Measurements from ENCODE around the gene ANKRD55. TPM values are rescaled to one million over a fixed set of nuclear protein-coding genes. Genes with fewer than 3 reads are reported as not detected.

ANKRD55 gene
- total RNA-seq, 1 donor from 2014 or later = not detected

- Mint-ChIP-seq H3K9me3 (ENCODE audit: unreplicated experiment) (no peaks in the 10 kb centered on the region), H3K4me3 (ENCODE audit: unreplicated experiment) (no peak overlapping the region), H3K27me3 (ENCODE audit: low read depth, unreplicated experiment) (no peaks in the 10 kb centered on the region), H3K27ac (ENCODE audit: unreplicated experiment) (no peak overlapping the region), H3K4me1 (ENCODE audit: low read depth, unreplicated experiment) (peaks cover 1% of the 10 kb centered on the region), H3K36me3 (ENCODE audit: low read depth, unreplicated experiment) (peaks cover 2% of the 10 kb centered on the region)
- Histone ChIP-seq H3K9me3 (ENCODE audit: insufficient read depth, low read depth, low read length) (no peaks in the 10 kb centered on the region), H3K27ac (ENCODE audit: low read depth, low read length) (no peak overlapping the region), H3K36me3 (ENCODE audit: insufficient read depth, low read length) (no peaks in the 10 kb centered on the region), H3K27me3 (ENCODE audit: insufficient read depth, low read length) (no peaks in the 10 kb centered on the region), H3K79me2 (ENCODE audit: insufficient read depth, low read length) (no peaks in the 10 kb centered on the region), H3K4me1 (ENCODE audit: insufficient read depth, low read length) (no peaks in the 10 kb centered on the region), H3K4me3 (ENCODE audit: insufficient read depth, low read depth, low read length) (no peak overlapping the region), H3K9ac (ENCODE audit: low read length) (no peak overlapping the region), H2AFZ (ENCODE audit: low read depth, low read length) (no peak overlapping the region), H3K4me2 (ENCODE audit: low read length) (no peak overlapping the region), H4K20me1 (ENCODE audit: insufficient read depth, low read length) (no peaks in the 10 kb centered on the region)
- DNase-seq (ENCODE audit: low read depth) = peak; percentile 45
- no peak for FAIRE-seq
- TF ChIP-seq EZH2 (IDR thresholded peaks at IDR 0.05; ENCODE audit: insufficient read depth, low read length) (no peak), CTCF (IDR thresholded peaks at IDR 0.05; ENCODE audit: insufficient read depth, low read depth, low read length) (peak; percentile 75)
Observed at GRCh38 chr5:56200971-56201666, 32.0 kb downstream of the ANKRD55 start.

GRCh38 chr5:56195016-56195415 is 38.1 kb downstream of the ANKRD55 start:
- H3K4me3 Mint-ChIP-seq (ENCODE audit: unreplicated experiment) = no peak overlapping the region
- H3K27ac Mint-ChIP-seq (ENCODE audit: unreplicated experiment) = no peak overlapping the region
- no peak overlapping the region for H3K9ac ChIP-seq (ENCODE audit: low read length)
- H3K9me3 Mint-ChIP-seq (ENCODE audit: unreplicated experiment) = peaks cover 1% of the 10 kb centered on the region
- no peak for DNase-seq (ENCODE audit: low read depth)
- H3K9me3 ChIP-seq (ENCODE audit: insufficient read depth, low read depth, low read length) = no peaks in the 10 kb centered on the region
- no peaks in the 10 kb centered on the region for H3K79me2 ChIP-seq (ENCODE audit: insufficient read depth, low read length)
- H3K27ac ChIP-seq (ENCODE audit: low read depth, low read length) = no peak overlapping the region
- peaks cover 2% of the 10 kb centered on the region for H3K4me1 Mint-ChIP-seq (ENCODE audit: low read depth, unreplicated experiment)
- H3K4me3 ChIP-seq (ENCODE audit: insufficient read depth, low read depth, low read length) = no peak overlapping the region
- TF ChIP-seq EZH2 (IDR thresholded peaks at IDR 0.05; ENCODE audit: insufficient read depth, low read length) (no peak), CTCF (IDR thresholded peaks at IDR 0.05; ENCODE audit: insufficient read depth, low read depth, low read length) (no peak)
- H3K4me2 ChIP-seq (ENCODE audit: low read length) = no peak overlapping the region
- H3K36me3 ChIP-seq (ENCODE audit: insufficient read depth, low read length) = no peaks in the 10 kb centered on the region
- no peaks in the 10 kb centered on the region for H3K4me1 ChIP-seq (ENCODE audit: insufficient read depth, low read length)
- H4K20me1 ChIP-seq (ENCODE audit: insufficient read depth, low read length) = no peaks in the 10 kb centered on the region
- H2AFZ ChIP-seq (ENCODE audit: low read depth, low read length) = no peak overlapping the region
- H3K27me3 Mint-ChIP-seq (ENCODE audit: low read depth, unreplicated experiment) = no peaks in the 10 kb centered on the region
- no peaks in the 10 kb centered on the region for H3K36me3 Mint-ChIP-seq (ENCODE audit: low read depth, unreplicated experiment)
- H3K27me3 ChIP-seq (ENCODE audit: insufficient read depth, low read length) = no peaks in the 10 kb centered on the region
- FAIRE-seq = no peak

GRCh38 chr5:56192246-56192645 is 40.9 kb downstream of the ANKRD55 start:
- peaks cover 2% of the 10 kb centered on the region for H3K4me1 Mint-ChIP-seq (ENCODE audit: low read depth, unreplicated experiment)
- Histone ChIP-seq H3K36me3 (ENCODE audit: insufficient read depth, low read length) (no peaks in the 10 kb centered on the region), H3K27me3 (ENCODE audit: insufficient read depth, low read length) (no peaks in the 10 kb centered on the region), H2AFZ (ENCODE audit: low read depth, low read length) (no peak overlapping the region), H3K79me2 (ENCODE audit: insufficient read depth, low read length) (no peaks in the 10 kb centered on the region), H4K20me1 (ENCODE audit: insufficient read depth, low read length) (no peaks in the 10 kb centered on the region), H3K4me1 (ENCODE audit: insufficient read depth, low read length) (no peaks in the 10 kb centered on the region), H3K27ac (ENCODE audit: low read depth, low read length) (no peak overlapping the region), H3K4me3 (ENCODE audit: insufficient read depth, low read depth, low read length) (no peak overlapping the region), H3K9ac (ENCODE audit: low read length) (no peak overlapping the region), H3K4me2 (ENCODE audit: low read length) (no peak overlapping the region), H3K9me3 (ENCODE audit: insufficient read depth, low read depth, low read length) (no peaks in the 10 kb centered on the region)
- no peaks in the 10 kb centered on the region for H3K27me3 Mint-ChIP-seq (ENCODE audit: low read depth, unreplicated experiment)
- H3K4me3 Mint-ChIP-seq (ENCODE audit: unreplicated experiment) = no peak overlapping the region
- H3K27ac Mint-ChIP-seq (ENCODE audit: unreplicated experiment) = no peak overlapping the region
- FAIRE-seq (no peak), DNase-seq (ENCODE audit: low read depth) (no peak)
- peaks cover 1% of the 10 kb centered on the region for H3K9me3 Mint-ChIP-seq (ENCODE audit: unreplicated experiment)
- H3K36me3 Mint-ChIP-seq (ENCODE audit: low read depth, unreplicated experiment) = no peaks in the 10 kb centered on the region
- TF ChIP-seq CTCF (IDR thresholded peaks at IDR 0.05; ENCODE audit: insufficient read depth, low read depth, low read length) = no peak
- TF ChIP-seq EZH2 (IDR thresholded peaks at IDR 0.05; ENCODE audit: insufficient read depth, low read length) = no peak
